Heart right ventricle (tissue), 16 donors: ENCODE measurements around the gene COA4. TPM values are rescaled to one million over a fixed set of nuclear protein-coding genes. Genes with fewer than 3 reads are reported as not detected.

Source experiments
- ATAC-seq, 8 donors: fragments of 200-7000 bp; cut with Tn5 transposase; one replicate each; pipeline ENCODE4 v1.9.1; 2020; ENCODE audit warnings: mild to moderate bottlenecking in 8 of 8, moderate library complexity in 8 of 8, moderate number of reproducible peaks in 1 of 8
- DNase-seq, 2 donors: peaks; one replicate each; pipeline ENCODE4 v3.0.0-alpha.2; 2020
- H3K27ac ChIP-seq, 10 donors: fragments of 200-600 bp; sonication (generic) in 2 of 10; one replicate each; pipeline versions ENCODE4 v1.5.0 to v1.8.0; 2020 to 2022; ENCODE audit warnings: mild to moderate bottlenecking in 3 of 10
- H3K27me3 ChIP-seq, 7 donors: fragments of 200-600 bp; one replicate each; pipeline ENCODE4 v1.8.0; 2021 to 2022; ENCODE audit warnings: mild to moderate bottlenecking in 2 of 7
- H3K36me3 ChIP-seq, 9 donors: fragments of 200-600 bp; sonication (generic) in 1 of 9; one replicate each; pipeline versions ENCODE4 v1.5.0 to v1.8.0; 2020 to 2022; ENCODE audit warnings: mild to moderate bottlenecking in 2 of 9
- H3K4me1 ChIP-seq, 9 donors: fragments of 200-600 bp; sonication (generic) in 1 of 9; one replicate each; pipeline versions ENCODE4 v1.5.0 to v1.8.0; 2020 to 2022; ENCODE audit warnings: mild to moderate bottlenecking in 4 of 9
- H3K4me3 ChIP-seq, 10 donors: fragments of 200-600 bp; sonication (generic) in 2 of 10; one replicate each; pipeline versions ENCODE4 v1.5.0 to v1.8.0; 2020 to 2022; ENCODE audit warnings: mild to moderate bottlenecking in 7 of 10, moderate library complexity in 2 of 10
- H3K9me3 ChIP-seq, 11 donors: fragments of 200-600 bp in 10 of 11; sonication (generic) in 2 of 11; one replicate each; pipeline versions ENCODE4 v1.5.0 to v1.8.0; 2013 to 2022; ENCODE audit warnings: mild to moderate bottlenecking in 2 of 11, control low read depth in 1 of 11, moderate library complexity in 1 of 11
- WGBS, 2 donors: extraction: QIAGEN DNeasy Blood & Tissue Kit; methylation state at CpG; one replicate each; pipeline ENCODE4 v1.1.7; 2013; ENCODE audit warnings: inconsistent platforms in 1 of 2; 5-methylcytosine and 5-hydroxymethylcytosine counted together
- intact Hi-C, 10 donors: fragments of 100-400 bp; cut with DNase I; formaldehyde crosslinking; loops; one replicate each; pipeline versions ENCODE4 v1.11.1 to v1.14.2; 2022
- polyA plus RNA-seq, 2 donors: library from polyadenylated mRNA; stranded (reverse); fragments of 200-250 nt; gene quantifications; one replicate each; pipeline ENCODE4 v1.2.3, GENCODE V29; 2013
- total RNA-seq, 10 donors: library from RNA; stranded (reverse); fragmentation: NEBNext Ultra II Directional in 3 of 10; extraction: Animal tissue kit (Norgen Biotek cat#: 25700) in 3 of 10; gene quantifications; one replicate each; pipeline versions ENCODE4 v1.2.1 to v1.2.4, GENCODE V29; 2021 to 2023
- TF ChIP-seq, protein P1 (sequence below), 9 donors: fragments of 200-600 bp; sonication (generic) in 2 of 9; IDR thresholded peaks; one replicate each; pipeline versions ENCODE4 v1.5.0 to v1.8.0; 2021 to 2022; ENCODE audit warnings: antibody characterized with exemption in 9 of 9, mild to moderate bottlenecking in 5 of 9, moderate library complexity in 1 of 9
- donor health status: Arrhythmogenic right ventricular cardiomyopathy.
- donor health status: ischemic (EF 13 %, LVEDD 7.1; RV severe dilation, severe dysfunction).
- donor health status: healthy with polysubstance abuse.
- donor health status: DM: no; HTN: yes; CAD: no.
- donor health status: DM: no; HTN: no; CAD: no.
- donor health status: ischemic (EF 25% LVEDD 6.9; RV normal size, moderate dysfunction).
- donor health status: ischemic (EF 25% LVEDD 5.7; RV mildly dilated, moderate dysfunction).
- donor health status: healthy.
- donor health status: DM: yes; HTN: yes; CAD: no.
- donor health status: Ischemic cardiomyopathy.
- donor health status: ischemic (EF 35%, LVEDD 5.7; RV mildly dilated, moderate dysfunction).
- donor health status: nonischemic (EF 11% LVEDD 7.7; RV severe dilation, severe dysfunction).
- donor health status: DM: yes; HTN: yes; CAD: no.
- donor health status: PGD.
- donor health status: ischemic (EF 29% LVEDD 5.4; RV normal size, mild dysfunction).
- donor health status: nonischemic (EF 23%, LVEDD 6.1; RV moderate dilation, normal function).

The COA4 gene
- total and polyA plus RNA-seq, 12 donors: 42.3 to 129 (median 53.6) TPM

- TF ChIP-seq, protein P1, sequence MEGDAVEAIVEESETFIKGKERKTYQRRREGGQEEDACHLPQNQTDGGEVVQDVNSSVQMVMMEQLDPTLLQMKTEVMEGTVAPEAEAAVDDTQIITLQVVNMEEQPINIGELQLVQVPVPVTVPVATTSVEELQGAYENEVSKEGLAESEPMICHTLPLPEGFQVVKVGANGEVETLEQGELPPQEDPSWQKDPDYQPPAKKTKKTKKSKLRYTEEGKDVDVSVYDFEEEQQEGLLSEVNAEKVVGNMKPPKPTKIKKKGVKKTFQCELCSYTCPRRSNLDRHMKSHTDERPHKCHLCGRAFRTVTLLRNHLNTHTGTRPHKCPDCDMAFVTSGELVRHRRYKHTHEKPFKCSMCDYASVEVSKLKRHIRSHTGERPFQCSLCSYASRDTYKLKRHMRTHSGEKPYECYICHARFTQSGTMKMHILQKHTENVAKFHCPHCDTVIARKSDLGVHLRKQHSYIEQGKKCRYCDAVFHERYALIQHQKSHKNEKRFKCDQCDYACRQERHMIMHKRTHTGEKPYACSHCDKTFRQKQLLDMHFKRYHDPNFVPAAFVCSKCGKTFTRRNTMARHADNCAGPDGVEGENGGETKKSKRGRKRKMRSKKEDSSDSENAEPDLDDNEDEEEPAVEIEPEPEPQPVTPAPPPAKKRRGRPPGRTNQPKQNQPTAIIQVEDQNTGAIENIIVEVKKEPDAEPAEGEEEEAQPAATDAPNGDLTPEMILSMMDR (IDR thresholded peaks at IDR 0.05): no peak
- H3K36me3 ChIP-seq: peaks cover 0 to 57% (median 18%) of the 10 kb centered on the region in 9 donors
- H3K4me3 ChIP-seq: peak overlapping the region in 6 of 10 donors; percentile 52 to 88 (median 74)
- H3K27me3 ChIP-seq: no peaks in the 10 kb centered on the region
- DNase-seq: no peak
- H3K4me1 ChIP-seq: peaks cover 0 to 27% (median 23%) of the 10 kb centered on the region in 9 donors
- peak overlapping the region in 3 of 10 donors; percentile 78 to 86 (median 82) for H3K27ac ChIP-seq
- H3K9me3 ChIP-seq: no peaks in the 10 kb centered on the region
- ATAC-seq: no peak
- whole genome bisulfite sequencing, 2 donors: 97 to 98% methylated on average over 1 of the region's 1 CpG
- intact Hi-C loops: loop anchor here in 4 of 10 donors (5.0 to 10.0 kb wide), 2 partner anchors 88 to 91 kb away; partner anchors contain the start of gene MRPL48 (in 4 of the 4)
Measured at GRCh38 chr11:73875380-73875779, 1.3 kb downstream of the COA4 start.

DNA sequence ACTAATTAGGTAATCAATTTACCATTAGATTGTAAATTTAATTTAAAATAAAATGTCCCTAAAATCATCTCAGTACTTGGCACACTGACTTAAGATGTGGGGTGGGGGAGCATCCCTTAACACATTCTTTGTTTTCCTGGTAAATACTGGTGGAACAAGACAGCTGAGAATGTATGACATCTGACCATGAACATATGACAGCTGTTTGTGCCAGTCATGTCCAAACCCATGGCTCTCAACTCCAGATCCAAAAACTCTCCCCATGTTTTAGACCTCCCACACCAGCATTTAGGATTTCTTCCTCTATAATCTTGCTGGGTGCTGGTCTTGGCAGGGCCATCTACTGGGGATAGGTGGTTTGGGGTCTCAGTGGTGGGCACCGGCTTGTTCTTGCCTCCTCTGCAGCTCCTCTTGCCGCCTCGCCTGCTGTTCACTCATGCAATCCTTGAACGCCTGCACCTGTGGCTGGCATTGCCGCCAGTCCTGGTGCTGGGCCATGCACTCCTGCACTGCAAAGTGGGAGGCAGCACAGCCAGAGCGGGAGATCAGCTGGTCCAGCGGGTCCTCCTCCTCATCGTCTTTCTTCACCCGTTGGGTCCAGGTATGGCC, 3.8 kb downstream of the COA4 start:
- Histone ChIP-seq H3K4me3 (no peak overlapping the region), H3K36me3 (peaks cover 0 to 63% (median 24%) of the 10 kb centered on the region in 9 donors), H3K27me3 (no peaks in the 10 kb centered on the region), H3K27ac (no peak overlapping the region), H3K4me1 (peaks cover 0 to 24% (median 21%) of the 10 kb centered on the region in 9 donors), H3K9me3 (no peaks in the 10 kb centered on the region)
- DNase-seq: no peak
- 94 to 95% methylated on average over 9 of the region's 9 CpGs for WGBS, 2 donors
- no peak for ATAC-seq
- TF ChIP-seq, protein P1 (IDR thresholded peaks at IDR 0.05): no peak
- intact Hi-C loops: loop anchor here in 2 of 10 donors (10.0 kb wide), 1 partner anchor 88 kb away; the partner anchor contains the start of gene MRPL48 (in 2 of the 2)

DNA sequence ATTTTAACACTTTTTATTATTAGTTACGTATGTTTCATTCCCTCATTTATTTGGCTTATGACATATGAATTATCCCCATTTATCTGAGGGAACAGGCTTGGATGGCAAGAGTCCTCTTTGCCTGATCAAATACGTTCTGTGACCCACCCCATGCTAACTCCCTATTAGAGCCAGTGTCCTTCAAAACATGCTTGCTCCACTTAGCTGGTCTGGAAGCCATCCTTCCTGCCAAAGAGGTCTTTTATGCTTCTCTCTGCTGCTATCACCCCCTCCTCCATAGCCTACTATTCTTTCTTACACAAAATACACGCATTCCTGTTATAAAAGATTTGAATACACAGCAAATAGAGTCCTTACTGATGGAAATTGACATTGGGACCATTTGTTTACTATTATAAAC, 6.4 kb downstream of the COA4 start:
- Histone ChIP-seq H3K36me3 (peaks cover 0 to 72% (median 24%) of the 10 kb centered on the region in 9 donors), H3K27me3 (no peaks in the 10 kb centered on the region), H3K4me1 (peaks cover 0 to 23% (median 16%) of the 10 kb centered on the region in 9 donors), H3K9me3 (no peaks in the 10 kb centered on the region), H3K4me3 (no peak overlapping the region), H3K27ac (no peak overlapping the region)
- DNase-seq (no peak), ATAC-seq (no peak)
- TF ChIP-seq, protein P1 (IDR thresholded peaks at IDR 0.05): no peak
- WGBS, 2 donors: 86 to 90% methylated on average over 3 of the region's 3 CpGs
- intact Hi-C loops: loop anchor here in 2 of 10 donors (10.0 kb wide), 1 partner anchor 85 kb away; the partner anchor contains the start of gene MRPL48 (in 2 of the 2)

DNA sequence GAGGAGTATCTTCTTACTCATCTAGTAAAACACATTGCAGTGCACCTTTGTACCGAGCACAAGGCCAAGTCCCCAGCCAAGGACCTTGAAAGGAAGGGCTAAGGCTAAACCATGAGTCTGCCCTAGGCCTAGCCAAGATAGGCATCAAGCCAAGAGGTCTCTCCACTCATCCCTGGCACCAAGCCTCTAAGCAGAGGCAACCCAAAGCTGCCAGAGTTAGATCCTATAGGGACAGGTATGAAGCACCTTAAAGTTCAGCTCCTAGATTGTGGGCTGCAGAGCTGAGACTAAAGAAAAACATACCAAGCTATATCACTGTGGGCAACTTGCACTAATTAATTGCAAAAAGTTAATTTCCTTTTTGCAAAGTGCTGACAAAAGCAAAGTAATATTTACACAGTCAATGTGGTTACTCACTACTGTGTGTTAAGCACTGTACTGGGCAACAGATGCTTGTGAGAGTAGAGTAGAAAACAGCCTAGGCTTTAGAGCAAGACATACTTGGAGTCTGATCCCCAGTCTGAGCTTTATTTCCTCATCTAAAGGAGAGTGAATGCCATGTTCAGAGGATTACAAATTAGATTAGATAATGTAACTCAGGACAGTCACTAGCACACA, 7.2 kb downstream of the COA4 start:
- Histone ChIP-seq H3K4me3 (no peak overlapping the region), H3K27ac (no peak overlapping the region), H3K36me3 (peaks cover 0 to 76% (median 24%) of the 10 kb centered on the region in 9 donors), H3K4me1 (peaks cover 0 to 18% (median 10%) of the 10 kb centered on the region in 9 donors), H3K9me3 (no peaks in the 10 kb centered on the region), H3K27me3 (no peaks in the 10 kb centered on the region)
- TF ChIP-seq, protein P1 (IDR thresholded peaks at IDR 0.05): no peak
- WGBS, 2 donors: 51 to 64% methylated on average over 1 of the region's 1 CpG
- intact Hi-C loops: no loop called here
- DNase-seq (no peak), ATAC-seq (peak in 1 of 8 donors; percentile 8)
